Tibial artery (tissue), 4 donors: ENCODE data around the gene ABCG1.

ENCODE experiments used
- DNase-seq, 2 donors: peaks; one replicate each; pipeline ENCODE4 v3.0.0-alpha.2; 2019
- H3K27ac ChIP-seq, 2 donors: fragments of 200-600 bp; sonication (generic) in 1 of 2; 1 replicate in 1 of 2; 2 replicates in 1 of 2; pipeline ENCODE4 v1.5.1; 2018 to 2019; ENCODE audit warnings: mild to moderate bottlenecking in 1 of 2
- H3K27me3 ChIP-seq, 2 donors: fragments of 200-600 bp; sonication (generic) in 1 of 2; one replicate each; pipeline versions ENCODE4 v1.5.1 to v1.6.0; 2016 to 2019
- H3K36me3 ChIP-seq, 3 donors: fragments of 200-600 bp; sonication (generic) in 2 of 3; one replicate each; pipeline ENCODE4 v1.5.1; 2016 to 2019; ENCODE audit warnings: mild to moderate bottlenecking in 2 of 3
- H3K4me1 ChIP-seq, 4 donors: fragments of 200-600 bp; sonication (generic) in 2 of 4; 1 replicate in 3 of 4; 2 replicates in 1 of 4; pipeline ENCODE4 v1.5.1; 2016 to 2019
- H3K4me3 ChIP-seq, 2 donors: fragments of 200-600 bp; sonication (generic) in 1 of 2; 1 replicate in 1 of 2; 2 replicates in 1 of 2; pipeline ENCODE4 v1.5.1; 2018 to 2019; ENCODE audit warnings: mild to moderate bottlenecking in 2 of 2
- H3K9me3 ChIP-seq, 3 donors: fragments of 200-600 bp; sonication (generic) in 1 of 3; one replicate each; pipeline ENCODE4 v1.5.1; 2016 to 2019
- intact Hi-C: fragments of 100-400 bp; cut with DNase I; formaldehyde crosslinking; loops from one replicate; pipeline ENCODE4 v1.15.0; 2023; ENCODE audit warnings: low total_unique reads
- TF ChIP-seq, protein P1 (sequence below), 2 experiments: fragments of 200-600 bp in 1 of 2; fragments of 450-650 bp in 1 of 2; IDR thresholded peaks; one replicate each; pipeline ENCODE4 v1.5.1; 2017 to 2019; ENCODE audit warnings: antibody characterized with exemption in 2 of 2, mild to moderate bottlenecking in 1 of 2, moderate library complexity in 1 of 2

The ABCG1 gene

DNA sequence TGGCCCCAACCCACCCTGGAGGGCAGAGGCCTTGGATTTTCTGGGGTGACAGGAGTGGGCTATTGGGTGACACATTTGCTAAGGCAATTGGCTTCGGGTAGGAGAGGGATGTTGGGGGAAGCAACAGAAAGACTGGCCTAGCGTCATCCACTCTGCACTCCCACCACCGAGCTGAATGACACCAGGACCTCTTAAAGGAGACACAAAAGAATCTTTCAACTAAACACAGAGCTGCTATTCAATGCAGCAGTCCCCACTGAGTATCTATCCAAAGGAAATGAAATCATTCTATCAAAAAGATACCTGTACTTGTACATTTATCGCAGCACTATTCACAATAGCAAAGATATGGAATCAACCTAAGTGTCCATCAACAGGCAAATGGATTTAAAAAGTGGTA, 125.7 kb downstream of the ABCG1 start:
- Histone ChIP-seq H3K36me3 (no peaks in the 10 kb centered on the region), H3K9me3 (no peaks in the 10 kb centered on the region), H3K27me3 (peaks cover 0 to 38% of the 10 kb centered on the region in 2 donors), H3K4me3 (no peak overlapping the region), H3K4me1 (no peaks in the 10 kb centered on the region), H3K27ac (no peak overlapping the region)
- no peak for DNase-seq
- intact Hi-C loops: no loop called here
- TF ChIP-seq, protein P1, sequence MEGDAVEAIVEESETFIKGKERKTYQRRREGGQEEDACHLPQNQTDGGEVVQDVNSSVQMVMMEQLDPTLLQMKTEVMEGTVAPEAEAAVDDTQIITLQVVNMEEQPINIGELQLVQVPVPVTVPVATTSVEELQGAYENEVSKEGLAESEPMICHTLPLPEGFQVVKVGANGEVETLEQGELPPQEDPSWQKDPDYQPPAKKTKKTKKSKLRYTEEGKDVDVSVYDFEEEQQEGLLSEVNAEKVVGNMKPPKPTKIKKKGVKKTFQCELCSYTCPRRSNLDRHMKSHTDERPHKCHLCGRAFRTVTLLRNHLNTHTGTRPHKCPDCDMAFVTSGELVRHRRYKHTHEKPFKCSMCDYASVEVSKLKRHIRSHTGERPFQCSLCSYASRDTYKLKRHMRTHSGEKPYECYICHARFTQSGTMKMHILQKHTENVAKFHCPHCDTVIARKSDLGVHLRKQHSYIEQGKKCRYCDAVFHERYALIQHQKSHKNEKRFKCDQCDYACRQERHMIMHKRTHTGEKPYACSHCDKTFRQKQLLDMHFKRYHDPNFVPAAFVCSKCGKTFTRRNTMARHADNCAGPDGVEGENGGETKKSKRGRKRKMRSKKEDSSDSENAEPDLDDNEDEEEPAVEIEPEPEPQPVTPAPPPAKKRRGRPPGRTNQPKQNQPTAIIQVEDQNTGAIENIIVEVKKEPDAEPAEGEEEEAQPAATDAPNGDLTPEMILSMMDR (IDR thresholded peaks at IDR 0.05): no peak

DNA sequence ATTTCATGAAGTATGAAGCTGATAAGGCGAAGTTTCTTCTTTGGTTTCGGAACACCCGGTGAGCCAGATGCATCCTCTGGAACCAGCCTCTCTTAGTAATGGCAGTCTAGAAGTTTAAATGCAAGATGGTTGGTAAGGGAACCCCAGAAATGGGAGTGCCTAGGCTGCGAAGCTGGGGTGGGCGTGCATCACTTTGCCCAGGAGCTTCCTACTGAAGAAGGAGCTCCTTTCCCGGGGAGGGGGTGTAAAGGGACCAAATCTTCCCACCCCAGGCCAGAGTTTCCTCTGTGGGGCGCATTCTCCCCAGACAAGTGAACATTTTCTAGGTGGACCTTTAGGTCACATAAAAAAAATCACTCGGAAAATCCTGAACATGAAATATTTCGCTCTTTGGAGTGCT, 127.5 kb downstream of the ABCG1 start:
- TF ChIP-seq, protein P1 (IDR thresholded peaks at IDR 0.05): no peak
- intact Hi-C loops: no loop called here
- Histone ChIP-seq H3K27me3 (peaks cover 0 to 43% of the 10 kb centered on the region in 2 donors), H3K9me3 (no peaks in the 10 kb centered on the region), H3K36me3 (no peaks in the 10 kb centered on the region), H3K4me1 (no peaks in the 10 kb centered on the region), H3K4me3 (no peak overlapping the region), H3K27ac (no peak overlapping the region)
- DNase-seq: no peak
